Chondrocyte (in vitro differentiated cells): ENCODE results near the gene ENTPD2. TPM values are rescaled to one million over a fixed set of nuclear protein-coding genes. Genes with fewer than 3 reads are reported as not detected.

Source experiments
- DNase-seq: peaks from one replicate; pipeline ENCODE4 v3.0.0; 2021; ENCODE audit warnings: mixed read lengths, low spot score
- H3K27ac Mint-ChIP-seq: one replicate; pipeline ENCODE4 v1.8.0; 2021; ENCODE audit warnings: mild to moderate bottlenecking, moderate library complexity, mixed read lengths; ENCODE audit not compliant: unreplicated experiment
- H3K27me3 Mint-ChIP-seq: 2 replicates; pipeline ENCODE4 v1.8.0; 2021; ENCODE audit warnings: low read depth, mixed read lengths
- H3K36me3 Mint-ChIP-seq: 2 replicates; pipeline ENCODE4 v1.8.0; 2021; ENCODE audit warnings: low read depth, mixed read lengths
- H3K4me1 Mint-ChIP-seq: 2 replicates; pipeline ENCODE4 v1.8.0; 2021; ENCODE audit warnings: low read depth, mild to moderate bottlenecking, mixed read lengths
- H3K4me3 Mint-ChIP-seq: one replicate; pipeline ENCODE4 v1.8.0; 2021; ENCODE audit warnings: mild to moderate bottlenecking, moderate library complexity, mixed read lengths; ENCODE audit not compliant: unreplicated experiment
- H3K9me3 Mint-ChIP-seq: 2 replicates; pipeline ENCODE4 v1.8.0; 2021; ENCODE audit warnings: low read depth, mixed read lengths
- CTCF ChIP-seq: fragments of 200-600 bp; sonication (generic); IDR thresholded peaks from 2 replicates; pipeline ENCODE4 v1.5.0; 2021; ENCODE audit warnings: antibody characterized with exemption, mild to moderate bottlenecking, moderate library complexity
- total RNA-seq: library from RNA; stranded (reverse); gene quantifications from 3 replicates; pipeline ENCODE4 v1.2.1, GENCODE V29; 2021

The ENTPD2 gene
- total RNA-seq, 1 donor from 2014 or later = 0.15 TPM

DNA sequence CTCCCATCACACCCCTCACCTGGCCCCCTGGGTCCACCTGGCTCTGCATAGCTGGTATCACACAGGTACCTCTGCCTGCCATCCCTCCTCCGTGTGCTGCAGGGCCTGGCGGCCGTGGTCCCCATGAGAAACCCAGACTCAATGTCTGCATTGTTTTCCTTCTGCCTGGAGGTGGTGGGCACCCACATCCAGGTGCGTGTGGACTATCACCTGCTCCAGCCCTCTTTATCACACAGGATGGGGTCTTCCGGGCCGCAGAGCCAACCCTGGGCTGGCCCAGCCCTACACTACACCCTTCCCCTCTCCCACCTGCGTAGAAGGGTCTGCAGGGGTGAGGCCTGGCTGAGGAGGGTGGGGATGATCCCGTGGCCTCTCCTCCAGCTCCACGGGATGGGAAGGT, 14.9 kb downstream of the ENTPD2 start:
- H3K27ac Mint-ChIP-seq = no peak overlapping the region
- peaks cover 4% of the 10 kb centered on the region for H3K36me3 Mint-ChIP-seq
- no peak for DNase-seq
- no peaks in the 10 kb centered on the region for H3K27me3 Mint-ChIP-seq
- no peaks in the 10 kb centered on the region for H3K9me3 Mint-ChIP-seq
- H3K4me3 Mint-ChIP-seq = no peak overlapping the region
- no peak for TF ChIP-seq CTCF
- H3K4me1 Mint-ChIP-seq = peaks cover 2% of the 10 kb centered on the region

DNA sequence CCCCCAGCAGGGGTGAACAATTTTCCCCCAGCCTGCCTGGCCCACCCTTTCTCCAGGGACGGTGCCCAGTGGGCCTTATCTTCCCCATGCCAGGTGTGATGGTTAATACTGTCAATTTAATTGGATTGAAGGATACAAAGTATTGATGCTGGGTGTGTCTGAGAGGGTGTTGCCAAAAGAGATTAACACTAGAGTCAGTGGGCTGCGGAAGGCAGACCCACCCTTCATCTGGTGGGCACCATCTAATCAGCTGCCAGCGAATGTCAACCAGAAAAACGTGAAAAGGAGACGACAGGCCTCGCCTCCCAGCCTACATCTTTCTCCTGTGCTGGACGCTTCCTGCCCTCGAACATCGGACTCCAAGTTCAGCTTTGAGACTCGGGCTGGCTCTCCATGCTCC, 16.4 kb downstream of the ENTPD2 start:
- Mint-ChIP-seq H3K4me1 (no peaks in the 10 kb centered on the region), H3K36me3 (peaks cover 4% of the 10 kb centered on the region), H3K4me3 (no peak overlapping the region), H3K9me3 (no peaks in the 10 kb centered on the region), H3K27ac (no peak overlapping the region), H3K27me3 (no peaks in the 10 kb centered on the region)
- TF ChIP-seq CTCF = no peak
- DNase-seq = no peak

DNA sequence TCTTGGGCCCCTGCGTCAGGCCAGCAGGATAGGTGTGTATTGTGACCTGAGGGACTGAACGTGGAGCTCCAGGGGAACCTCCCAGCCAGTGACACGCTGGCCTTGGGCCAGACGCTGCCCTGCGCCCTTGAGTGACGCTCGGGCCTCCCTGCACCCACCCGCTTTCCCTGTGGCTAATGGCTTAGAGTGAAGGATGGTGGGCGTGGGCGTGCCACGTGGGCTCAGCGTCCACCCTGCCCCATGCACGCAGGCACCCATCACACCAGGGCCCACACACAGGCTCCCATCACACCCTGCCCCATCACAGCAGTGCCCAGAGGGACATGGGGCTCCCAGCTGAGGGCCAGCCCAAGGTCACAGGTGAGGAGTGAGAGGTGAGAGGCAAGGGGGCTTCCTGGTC, 16.8 kb downstream of the ENTPD2 start:
- DNase-seq = no peak
- Mint-ChIP-seq H3K27ac (no peak overlapping the region), H3K27me3 (no peaks in the 10 kb centered on the region), H3K9me3 (no peaks in the 10 kb centered on the region), H3K4me1 (no peaks in the 10 kb centered on the region), H3K4me3 (no peak overlapping the region), H3K36me3 (peaks cover 4% of the 10 kb centered on the region)
- no peak for TF ChIP-seq CTCF

DNA sequence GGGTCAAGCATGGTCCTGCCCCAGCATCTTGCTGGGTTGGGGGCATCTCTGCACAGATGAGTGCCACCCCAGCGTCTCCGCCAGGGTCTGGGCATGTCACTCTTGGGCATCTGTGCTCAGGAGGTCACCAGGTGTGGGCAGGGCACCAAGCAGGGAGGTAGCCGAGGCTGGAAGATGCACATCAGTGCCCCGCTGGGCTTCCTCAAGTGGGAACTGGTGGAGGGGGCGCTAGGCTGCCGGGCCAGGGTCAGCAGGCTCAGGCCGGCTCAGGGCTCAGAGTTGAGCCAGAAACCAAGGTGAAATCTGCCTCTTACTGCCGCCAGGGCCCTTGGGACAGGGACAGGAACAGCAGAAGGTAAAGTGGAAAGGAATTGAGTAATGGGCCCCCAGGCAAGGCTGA, 17.9 kb downstream of the ENTPD2 start:
- Mint-ChIP-seq H3K4me1 (no peaks in the 10 kb centered on the region), H3K36me3 (peaks cover 4% of the 10 kb centered on the region), H3K27me3 (no peaks in the 10 kb centered on the region), H3K9me3 (no peaks in the 10 kb centered on the region), H3K4me3 (no peak overlapping the region), H3K27ac (no peak overlapping the region)
- TF ChIP-seq CTCF = no peak
- no peak for DNase-seq

- H3K4me1 Mint-ChIP-seq = no peaks in the 10 kb centered on the region
Observed at GRCh38 chr9:137035507-137035834, 18.4 kb downstream of the ENTPD2 start.

More at GRCh38 chr9:137035507-137035834, 18.4 kb downstream of the ENTPD2 start:
- peak; percentile 71 for TF ChIP-seq CTCF
- no peak overlapping the region for H3K27ac Mint-ChIP-seq
- peaks cover 4% of the 10 kb centered on the region for H3K36me3 Mint-ChIP-seq
- H3K4me3 Mint-ChIP-seq = no peak overlapping the region
- no peaks in the 10 kb centered on the region for H3K9me3 Mint-ChIP-seq
- H3K27me3 Mint-ChIP-seq = no peaks in the 10 kb centered on the region
- no peak for DNase-seq
